Stimulated activated CD4-positive, alpha-beta T cell treated with anti-CD3 and anti-CD28 coated beads, TNF-alpha, amount 100 ng/mL, for 4 hours (primary cell): Measurements from ENCODE around the gene ONECUT3.

Experiments used
- DNase-seq, 3 experiments: peaks; one replicate each; pipeline ENCODE4 v3.0.0-alpha.2; 2020; ENCODE audit warnings: low read depth in 3 of 3

Gene ONECUT3

DNA sequence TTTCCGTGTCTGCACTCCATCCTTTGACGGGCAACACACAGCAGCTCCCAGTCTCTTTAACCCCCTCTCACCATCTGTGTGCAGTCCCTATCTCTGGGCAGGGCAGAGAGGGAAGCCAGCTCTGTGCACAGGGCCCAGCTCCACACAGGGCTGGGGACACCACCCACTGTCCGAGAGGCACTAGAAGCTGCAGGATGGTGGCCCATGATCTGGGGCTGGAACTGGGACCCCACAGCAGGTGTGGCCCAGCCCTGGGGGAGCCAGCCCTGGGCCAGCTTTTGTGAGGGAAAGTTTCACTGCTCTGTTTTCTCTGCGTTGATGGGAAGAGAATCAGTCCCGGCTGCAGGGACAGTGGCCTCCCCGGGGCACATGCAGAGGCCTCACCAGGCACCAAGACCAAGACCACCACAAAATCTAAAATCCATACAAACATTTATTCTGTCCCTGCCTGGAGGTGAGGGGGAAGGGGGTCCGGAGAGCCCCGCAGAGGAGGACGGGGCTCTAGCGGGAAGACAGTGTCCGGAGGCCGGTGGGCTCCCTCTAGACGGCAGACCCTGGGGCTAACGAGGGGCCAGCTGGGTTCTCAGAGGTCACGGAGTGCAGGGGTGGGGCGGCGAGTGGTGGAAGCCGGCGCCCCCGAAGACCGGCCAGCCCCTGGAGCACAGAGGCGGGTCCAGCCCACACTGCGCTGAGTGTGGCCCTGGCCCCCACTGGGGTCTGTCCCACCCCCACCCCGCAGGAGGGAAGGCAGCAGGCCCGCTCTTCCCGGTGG is 61.7 kb downstream of the ONECUT3 start:
- no peak for DNase-seq

DNA sequence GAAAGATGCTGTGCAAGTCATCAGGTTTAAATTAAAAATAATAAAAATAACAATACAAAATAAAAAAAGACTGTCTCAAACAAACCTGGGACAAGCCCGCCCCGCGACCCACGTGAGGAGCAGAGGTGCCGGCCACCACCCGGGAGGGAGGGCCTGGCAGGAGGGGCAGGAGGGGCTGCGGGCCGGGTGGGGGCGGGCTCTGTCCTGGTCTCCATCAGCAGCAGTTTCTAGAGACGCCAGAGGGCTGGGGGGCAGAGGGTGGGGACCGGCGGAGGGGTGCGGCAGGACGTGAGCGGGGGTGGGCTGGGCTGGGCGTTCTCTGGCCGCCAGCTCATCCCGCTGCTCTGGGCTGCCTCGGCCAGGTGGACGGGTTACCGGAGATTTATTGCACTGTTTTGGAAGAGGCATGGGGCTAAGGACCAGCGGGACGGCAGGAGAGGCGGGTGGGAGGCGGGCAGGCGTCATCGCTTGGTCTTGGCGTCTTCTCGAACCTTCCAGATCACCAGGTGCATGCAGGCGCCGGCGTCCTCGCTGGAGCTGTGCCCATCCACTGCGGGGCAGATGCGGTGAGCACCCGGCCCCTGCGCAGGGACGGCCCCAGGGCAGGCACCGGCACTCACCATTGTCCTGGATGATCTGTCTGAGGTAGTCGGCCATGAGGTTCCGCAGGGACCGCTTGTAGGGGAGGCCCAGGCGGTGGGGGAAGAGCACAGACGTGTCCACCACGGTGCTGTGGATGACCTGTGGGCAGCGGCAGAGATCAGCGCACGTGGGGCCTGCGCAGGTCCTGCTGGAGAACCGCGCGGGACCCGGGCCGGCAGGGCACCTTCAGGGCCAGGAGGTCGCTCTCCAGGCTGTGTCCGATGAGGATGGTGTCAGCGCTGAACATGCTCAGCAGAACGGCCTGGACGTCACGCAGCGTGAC is 62.6 kb downstream of the ONECUT3 start:
- DNase-seq = no peak

DNA sequence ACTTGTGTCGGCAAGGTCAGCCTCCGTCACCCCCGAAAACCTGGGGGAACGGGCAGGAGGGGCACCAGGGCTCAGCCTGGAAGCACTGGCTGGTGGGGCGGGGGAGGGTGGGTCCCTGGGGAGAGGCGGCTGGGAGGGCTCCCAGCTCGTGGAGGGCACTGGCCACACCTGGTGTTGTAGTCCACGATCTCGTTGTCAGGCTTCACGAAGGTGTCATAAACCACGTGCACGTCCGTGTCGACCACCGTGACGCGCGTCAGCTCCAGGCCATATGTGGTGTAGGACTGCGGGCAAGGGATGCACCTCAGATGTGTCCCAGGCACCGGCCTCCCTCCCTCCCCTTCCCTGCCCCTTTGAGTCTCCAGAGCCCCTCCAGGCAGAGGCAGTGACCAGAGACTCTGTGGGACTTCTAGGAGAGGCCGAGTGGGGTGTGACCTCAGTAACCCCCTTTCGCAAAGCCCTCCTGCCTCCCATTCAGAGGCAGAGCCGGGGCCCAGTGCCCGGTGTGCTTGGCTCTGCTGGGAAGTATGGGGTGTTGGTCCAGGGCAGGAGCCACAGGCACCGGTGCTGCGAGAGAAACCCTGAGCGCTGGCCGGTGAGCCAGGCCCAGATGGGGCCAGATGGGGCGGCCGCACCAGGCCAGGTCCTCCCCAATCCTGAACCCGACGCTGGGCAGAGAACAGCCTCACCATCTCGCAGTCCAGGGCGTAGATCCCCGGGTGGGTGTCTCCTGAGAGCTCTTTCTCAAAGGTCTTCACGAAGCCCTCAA is 63.4 kb downstream of the ONECUT3 start:
- no peak for DNase-seq

DNA sequence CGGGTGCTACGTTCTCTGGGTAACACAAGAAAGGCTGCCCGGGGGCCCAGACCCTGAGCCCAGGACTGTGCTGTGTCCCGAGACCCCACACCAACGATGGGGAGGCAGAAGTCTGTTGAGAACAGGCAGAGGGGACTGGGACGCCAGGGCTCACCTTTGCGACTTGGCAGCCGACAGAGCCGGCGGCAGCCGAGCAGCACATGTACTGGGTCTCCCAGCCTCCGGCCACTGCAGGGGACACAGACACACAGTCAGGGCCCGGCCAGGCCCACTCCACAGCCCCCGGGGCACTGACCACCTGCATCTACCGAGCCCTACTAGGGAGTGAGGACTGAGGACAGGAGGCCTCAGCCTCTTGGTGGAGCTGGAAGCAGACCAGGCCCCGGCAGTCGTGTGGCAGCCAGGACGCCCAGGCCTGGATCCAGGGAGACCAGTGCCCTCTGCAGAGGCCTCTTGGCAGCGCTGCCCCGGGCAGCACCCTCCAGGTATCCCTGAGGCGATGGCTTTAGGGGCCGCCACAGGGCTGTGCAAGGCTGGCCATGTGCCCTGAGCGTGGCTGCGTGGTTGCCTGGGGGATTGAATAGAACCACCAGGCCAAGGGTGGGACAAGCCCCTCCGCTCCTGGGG is 64.4 kb downstream of the ONECUT3 start:
- no peak for DNase-seq

DNA sequence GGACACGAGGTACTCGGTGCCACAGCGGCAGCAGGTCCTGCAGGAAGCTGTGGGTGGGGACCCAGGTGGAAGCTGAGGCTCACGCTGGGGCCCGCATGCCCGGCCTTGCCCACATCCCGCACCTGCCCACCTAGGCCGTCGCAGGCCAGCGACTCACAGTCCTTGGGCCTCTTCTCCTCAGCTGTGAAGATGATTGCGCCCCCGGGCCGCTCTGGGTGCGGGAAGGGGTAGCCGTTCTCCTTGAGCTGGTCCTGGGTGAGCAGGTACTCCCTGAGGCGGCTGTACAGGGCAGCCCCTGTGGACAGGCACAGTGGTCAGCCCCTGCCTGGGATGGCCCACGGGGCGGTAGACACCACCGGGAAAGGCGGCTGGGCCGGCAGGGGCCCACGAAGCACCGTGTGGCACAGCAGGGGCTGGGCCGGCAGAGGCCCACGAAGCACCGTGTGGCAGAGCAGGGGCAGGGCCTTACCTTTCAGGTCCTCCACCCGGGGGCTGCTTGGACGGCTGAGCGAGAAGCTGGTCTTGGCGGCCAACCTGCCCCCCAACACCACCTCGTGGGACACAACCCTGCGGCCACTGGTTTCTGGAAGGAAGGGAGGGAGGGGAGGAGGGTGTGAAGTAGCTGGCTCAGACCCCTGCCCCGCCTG is 65.4 kb downstream of the ONECUT3 start:
- DNase-seq = no peak

DNA sequence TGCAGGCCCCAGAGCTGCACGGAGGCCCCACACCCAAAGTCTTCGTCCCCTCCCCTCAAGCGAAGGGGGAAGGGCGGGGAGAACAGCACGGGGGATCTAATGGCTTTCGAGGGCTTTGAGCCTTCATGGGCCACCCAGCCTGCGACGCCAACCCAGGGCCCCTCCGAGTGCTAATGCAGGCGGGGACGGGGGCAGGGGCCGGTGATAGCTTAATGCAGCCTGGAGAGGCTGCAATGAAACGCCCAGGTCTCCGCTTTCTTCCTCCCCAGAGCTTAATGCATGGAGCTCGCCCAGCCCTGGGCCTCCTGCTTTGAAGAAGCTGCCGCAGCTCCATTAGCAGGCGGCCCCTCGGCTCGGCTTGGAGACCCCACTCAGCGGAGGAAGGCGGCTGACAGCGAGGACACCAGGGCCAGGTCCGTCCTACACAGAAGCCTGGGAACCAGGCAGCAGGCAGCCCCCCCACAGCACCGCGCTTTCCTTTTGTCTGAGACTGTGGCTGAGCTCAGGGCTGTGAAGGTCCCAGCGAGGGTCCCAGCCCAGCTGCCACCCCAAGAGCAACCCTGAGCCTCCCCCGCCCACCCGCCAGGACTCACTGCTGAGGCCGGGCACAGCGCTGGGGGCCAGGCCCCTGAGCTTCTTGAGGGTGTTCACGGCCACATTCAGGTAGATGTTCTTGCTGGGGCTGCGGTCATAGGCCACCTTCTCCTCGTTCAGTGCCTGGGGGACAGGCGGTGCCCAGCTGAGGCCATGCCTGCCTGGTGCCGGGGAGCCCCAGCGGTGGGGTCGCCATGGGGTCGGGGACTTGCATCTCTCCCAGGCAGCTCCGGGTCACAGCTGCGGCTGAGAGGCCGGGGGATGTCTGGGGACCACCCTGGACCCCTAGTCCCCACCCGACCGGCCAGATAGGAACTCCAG is 66.3 kb downstream of the ONECUT3 start:
- no peak for DNase-seq

DNA sequence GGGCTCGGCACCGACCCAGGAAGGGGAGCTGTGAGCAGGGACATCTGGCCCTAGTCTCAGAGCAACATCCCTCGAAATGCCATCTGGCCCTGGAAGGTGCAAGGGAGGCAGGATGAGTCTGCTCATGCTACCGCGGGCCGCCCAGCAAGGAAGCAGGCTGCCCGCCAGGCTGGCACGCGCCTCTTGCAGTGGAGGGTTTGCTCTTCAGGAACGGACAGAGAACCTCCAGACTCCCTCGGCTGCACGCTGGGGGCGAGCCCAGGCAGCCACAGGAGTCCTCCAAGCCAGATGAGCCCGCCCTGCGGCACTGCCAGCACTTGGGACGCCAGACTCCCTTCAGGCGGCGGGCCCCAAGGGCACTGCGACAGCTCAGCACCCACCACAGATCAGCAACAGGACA is 68.9 kb downstream of the ONECUT3 start:
- DNase-seq = no peak

DNA sequence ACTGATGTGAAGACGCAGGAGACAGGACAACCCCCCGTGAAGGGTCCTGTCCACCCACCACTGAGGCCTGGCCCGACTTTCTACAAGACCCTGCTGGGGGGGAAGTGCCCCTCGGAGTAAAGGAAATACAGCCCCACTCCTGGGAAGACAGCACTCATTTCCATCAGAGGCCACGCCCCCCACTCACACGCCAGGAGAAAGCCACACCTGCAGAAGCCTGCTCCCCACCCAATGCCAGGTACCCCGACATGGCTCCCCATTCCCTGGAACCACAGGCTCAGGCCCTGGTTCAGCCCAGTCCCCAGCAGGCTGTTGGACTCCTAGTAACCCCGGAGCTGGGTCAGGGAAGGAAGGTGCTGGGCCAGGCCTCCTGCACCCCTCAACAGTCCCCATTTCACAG is 69.7 kb downstream of the ONECUT3 start:
- no peak for DNase-seq

DNA sequence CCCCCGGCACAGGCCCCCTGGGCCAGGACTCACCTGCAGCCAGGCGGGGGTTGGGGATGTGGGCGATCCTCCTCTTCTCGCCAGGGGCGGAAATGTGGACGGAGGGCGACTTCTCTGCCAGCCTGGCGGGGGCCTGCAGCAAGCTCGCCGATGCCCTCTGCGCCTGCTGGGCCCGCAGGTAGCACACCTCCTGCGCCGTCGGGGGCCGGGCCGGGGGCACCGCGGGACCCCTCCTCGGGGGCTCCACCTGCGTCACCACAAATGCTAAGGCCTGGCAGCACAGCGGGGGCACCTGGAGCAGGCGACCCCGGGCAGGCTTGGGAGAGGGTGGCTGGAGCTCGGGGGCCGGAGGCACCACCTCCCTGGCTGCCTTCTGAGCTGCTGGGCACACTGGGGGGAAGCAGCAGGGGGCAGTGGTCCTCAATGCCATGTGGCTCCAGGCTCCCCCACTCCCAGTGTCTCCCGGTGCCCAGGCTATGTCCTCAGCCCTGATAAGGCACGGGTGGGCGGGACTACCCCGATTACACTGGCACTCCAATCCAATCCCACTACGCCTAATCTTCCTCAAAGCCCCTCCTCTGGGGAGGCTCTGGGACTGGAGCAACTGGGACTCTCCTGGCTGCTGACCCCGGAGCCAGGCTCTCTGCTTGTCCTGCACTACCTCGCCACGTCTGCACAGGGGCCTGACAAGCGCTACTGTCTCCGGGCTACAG is 70.4 kb downstream of the ONECUT3 start:
- no peak for DNase-seq

DNA sequence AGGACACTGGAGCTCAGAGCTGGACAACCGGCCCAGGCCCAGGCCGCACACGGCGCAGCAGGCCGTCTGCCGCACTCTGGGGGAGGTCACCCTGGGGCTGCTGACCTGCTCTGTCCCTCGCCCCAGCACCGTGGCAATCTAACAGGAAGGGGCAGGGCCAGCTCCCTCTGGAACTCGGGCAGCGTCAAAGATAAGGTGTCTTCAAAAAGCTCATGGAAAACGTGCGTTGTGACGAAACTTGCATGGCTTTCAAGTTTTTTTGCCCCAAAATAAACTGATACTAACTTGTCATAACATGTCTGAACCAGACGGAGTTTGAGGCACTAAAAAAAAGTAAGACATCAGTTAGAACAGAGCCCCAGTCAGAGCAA is 70.9 kb downstream of the ONECUT3 start:
- no peak for DNase-seq

DNA sequence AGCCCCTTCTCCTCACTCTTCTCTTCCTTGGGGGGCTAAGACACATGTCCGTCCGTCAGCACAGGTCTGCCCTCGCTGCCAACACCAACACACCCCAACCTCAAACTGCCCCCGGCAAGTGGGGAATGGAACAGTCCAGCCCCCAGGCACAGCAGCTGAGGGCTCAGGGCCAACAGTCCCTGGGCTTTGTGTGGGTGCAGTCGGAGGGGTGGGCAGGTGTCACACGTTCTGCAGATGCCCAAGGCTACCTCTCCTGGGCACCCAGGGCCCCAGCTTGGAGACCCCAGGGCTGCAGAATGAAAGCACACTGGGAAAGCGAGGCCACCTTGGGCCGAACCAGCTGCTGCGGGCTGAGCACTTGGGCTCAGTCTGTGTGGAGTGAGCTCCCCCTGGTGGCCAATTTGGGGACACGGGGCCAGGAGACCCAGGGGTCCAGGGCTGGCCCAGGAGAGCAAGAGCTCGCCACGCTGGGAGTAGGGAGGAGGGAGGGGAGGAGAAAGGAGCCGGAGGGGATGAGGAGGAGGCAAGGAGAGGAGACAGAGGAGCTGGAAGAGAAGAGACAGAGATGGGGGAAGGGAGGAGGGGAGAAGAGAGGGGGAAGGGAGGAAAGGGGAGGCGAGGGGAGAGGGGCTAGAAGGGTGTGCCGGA is 72.7 kb downstream of the ONECUT3 start:
- peak; percentile 57 to 66 (median 66) for DNase-seq

DNA sequence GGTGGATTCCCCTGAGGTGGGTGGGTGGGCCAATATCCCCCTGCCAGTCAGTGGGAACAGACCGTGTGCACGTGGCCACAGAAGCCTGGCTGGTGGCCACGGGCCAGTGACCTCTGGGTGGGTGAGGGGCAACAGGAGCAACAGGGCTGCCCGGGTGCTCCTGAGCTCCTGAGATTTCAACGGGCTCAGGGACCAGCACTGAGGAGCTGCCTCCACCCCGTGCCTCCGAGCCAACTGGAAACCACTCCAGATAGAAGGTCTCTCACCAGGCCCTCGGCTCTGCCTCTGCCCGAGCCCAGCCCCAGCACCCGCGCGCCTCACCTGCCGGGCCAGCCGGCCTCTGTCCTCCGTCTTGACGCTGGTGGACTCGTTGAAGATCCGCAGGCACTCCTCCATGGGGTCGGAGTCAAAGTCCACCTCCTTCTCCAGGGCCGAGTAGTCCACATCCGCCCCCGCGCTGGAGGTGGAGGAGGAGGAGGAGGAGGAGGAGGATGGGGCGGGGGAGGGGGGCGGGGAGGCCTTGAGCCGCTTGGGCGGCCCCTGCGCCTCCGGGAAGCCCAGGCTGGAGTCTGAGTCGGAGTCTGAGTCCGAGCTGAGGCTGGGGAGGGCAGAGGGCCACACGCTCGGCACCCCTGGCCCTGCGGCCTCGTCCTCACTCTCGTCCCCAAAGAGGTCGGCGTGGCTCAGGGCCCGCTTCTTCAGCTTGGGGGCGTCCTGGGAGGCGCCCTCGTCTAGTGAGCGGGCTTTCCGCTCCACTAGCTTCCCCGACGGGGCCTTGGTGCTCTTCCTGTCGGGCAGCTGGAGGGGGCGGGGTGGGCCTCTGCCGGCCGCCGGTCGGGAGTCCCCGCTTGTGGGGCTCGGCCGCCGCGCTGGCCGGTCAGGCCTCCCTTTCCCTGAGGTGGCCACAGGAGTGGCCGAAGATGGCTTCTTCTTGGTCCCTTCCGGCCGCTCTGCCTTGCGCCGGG is 73.5 kb downstream of the ONECUT3 start:
- no peak for DNase-seq

DNA sequence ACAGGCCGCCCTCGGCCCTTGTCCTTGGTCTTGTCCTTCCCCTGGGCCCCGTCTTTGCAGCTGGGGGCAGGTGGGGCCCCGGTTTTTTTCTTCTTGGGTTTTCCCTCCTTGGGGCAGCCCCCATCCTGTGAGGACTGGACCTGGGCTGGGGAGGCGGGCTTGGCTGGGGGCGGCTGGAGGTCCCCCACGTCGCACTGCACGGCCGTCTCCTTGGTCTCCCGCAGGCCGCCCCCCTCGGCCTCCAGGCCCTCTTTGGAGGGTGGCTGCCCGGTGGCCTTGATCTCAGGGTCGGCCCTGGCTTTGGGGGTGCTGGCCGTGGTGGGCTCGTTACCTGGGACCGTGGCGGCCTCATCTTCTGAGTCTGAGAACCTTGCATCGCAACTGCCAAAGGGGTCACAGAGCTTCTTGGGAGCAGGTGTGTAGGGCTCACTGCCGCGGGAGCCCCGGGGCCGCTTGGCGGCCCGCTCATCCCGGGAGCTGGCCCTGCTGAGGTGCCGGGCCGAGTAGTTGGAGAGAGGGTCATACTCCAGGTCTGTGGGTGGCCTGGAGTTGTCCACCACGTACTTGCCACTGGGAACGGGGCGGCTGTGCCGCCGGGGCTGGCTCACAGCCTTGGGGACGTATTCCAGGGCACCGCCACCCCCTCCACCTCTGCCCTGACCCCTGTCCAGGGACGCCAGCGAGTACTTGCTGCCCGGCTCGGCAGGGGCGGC is 74.4 kb downstream of the ONECUT3 start:
- no peak for DNase-seq

DNA sequence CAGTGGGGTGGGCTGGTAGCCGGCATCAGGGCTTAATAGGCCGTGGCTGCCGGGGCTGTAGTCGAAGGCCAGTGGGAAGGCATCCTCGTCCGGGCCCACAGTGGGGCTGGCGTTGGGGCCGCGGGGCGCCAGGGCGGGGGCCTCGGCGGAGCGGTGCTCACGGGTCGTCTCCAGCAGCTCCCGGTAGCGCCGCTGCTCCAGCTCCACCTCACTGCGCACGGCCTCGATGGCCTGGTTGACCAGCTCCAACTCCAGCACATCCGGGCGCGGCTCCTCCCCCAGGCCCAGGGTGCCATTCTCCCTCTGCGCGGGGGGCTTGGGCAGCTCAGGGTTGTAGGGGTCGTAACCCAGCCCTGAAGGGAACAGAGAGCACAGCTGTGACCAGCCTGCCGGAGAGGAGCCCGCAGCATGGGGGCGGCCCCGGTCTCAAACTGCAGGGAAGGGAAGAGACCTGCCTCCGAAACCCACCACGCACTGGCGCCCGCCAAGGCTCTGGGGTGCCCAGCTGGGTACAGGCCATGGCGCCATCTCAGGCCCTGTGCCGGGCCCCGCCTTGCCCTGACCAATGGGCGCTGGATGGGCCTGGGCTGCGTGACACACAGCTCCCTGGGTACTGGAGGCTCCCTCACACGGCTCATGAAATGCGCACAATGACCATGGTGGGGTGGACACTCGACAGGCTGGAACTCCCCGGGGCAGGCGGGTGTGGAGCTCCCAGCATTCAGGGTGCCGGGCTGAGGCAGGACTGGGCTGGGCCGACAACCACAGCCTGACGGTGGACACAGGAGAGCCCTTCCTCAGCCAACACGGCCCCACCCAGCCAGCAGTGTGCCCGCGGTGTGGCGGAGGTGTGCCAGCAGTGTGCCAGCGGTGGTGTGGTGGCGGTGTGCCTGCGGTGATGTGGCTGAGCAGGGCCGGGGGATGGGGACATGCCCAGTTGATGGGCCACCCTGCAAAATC is 75.3 kb downstream of the ONECUT3 start:
- no peak for DNase-seq

DNA sequence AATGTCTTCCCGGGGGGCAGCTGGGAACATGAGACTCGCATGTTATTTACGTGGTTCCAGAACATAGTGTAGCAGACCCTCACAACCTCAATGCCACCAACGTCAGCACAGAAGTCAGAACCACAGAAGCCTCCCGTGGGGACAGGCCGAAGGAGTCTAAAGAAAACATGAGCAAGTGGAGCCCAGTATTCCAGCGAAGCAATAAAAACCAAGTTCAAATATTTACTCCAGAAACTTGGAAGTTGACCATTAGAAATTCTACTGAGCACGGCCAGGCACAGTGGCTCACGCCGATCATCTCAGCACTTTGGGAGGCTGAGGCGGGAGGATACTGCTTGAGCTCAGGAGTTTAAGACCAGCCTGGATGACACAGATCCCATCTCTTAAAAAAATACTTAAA is 76.7 kb downstream of the ONECUT3 start:
- no peak for DNase-seq

DNA sequence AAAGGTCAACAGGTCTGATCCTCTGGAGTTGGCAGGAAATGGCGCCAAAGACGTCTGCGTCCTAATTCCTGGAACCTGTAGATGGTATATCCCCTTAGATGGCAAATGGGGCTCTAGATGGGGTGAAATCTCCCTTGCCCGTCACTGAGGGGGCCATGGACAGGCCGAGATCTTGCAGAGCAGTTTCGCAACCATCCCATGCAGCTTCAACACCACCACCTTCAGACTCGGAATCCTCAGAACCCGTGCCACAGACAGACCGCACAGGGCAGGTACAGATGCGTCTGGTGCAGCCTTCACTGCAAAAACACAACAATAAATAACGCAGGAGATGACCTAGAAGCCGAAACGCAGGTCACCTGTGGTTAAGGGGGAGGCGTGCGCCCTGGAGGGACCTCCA is 77.3 kb downstream of the ONECUT3 start:
- no peak for DNase-seq
